Jurkat, Clone E6-1 (cell line): ENCODE results near the gene TSGA10.
"Not testable (repeated sequence)": the region's sequence is repeated elsewhere in the genome, so short reads cannot be mapped to it uniquely, and the experiment has no call there.

ENCODE experiments used
- DNase-seq: peaks from one replicate; pipeline ENCODE4 v3.0.0-alpha.2; 2011; ENCODE audit warnings: low read depth, low spot score
- H3K4me3 ChIP-seq: 2 replicates; pipeline ENCODE4 v1.5.1; 2011; ENCODE audit warnings: mild to moderate bottlenecking, low read length, control low read depth, moderate library complexity

Gene TSGA10

GRCh38 chr2:99156891-99157290, 2.1 kb upstream of the TSGA10 start:
- DNase-seq = no peak

GRCh38 chr2:99153921-99154604, 679 bp downstream of the TSGA10 start:
- DNase-seq = no peak
- H3K4me3 ChIP-seq = peak overlapping the region; percentile 89

More at GRCh38 chr2:99156891-99157290, 2.1 kb upstream of the TSGA10 start:
- H3K4me3 ChIP-seq = no peak overlapping the region

- DNase-seq = no peak
- H3K4me3 ChIP-seq = no peak overlapping the region
These were observed 2.4 kb downstream of the TSGA10 start for GRCh38 chr2:99152199-99152895.

GRCh38 chr2:99150706-99151105, 4.0 kb downstream of the TSGA10 start:
- no peak for DNase-seq
- H3K4me3 ChIP-seq = no peak overlapping the region

GRCh38 chr2:99141110-99142108, 13.3 kb downstream of the TSGA10 start, which contains the start of gene C2orf15:
TSS of gene C2orf15 (plus strand) at chr2:99141707. CDS start at chr2:99150559, 8,852 bp downstream.
- DNase-seq = peak; percentile 91
- H3K4me3 ChIP-seq = peak within 1 kb of the TSS; percentile 57

GRCh38 chr2:99140860-99141109, 14.0 kb downstream of the TSGA10 start:
- no peak for DNase-seq
- peak overlapping the region; percentile 57 for H3K4me3 ChIP-seq

- H3K4me3 ChIP-seq = peak overlapping the region; percentile 57
- DNase-seq = no peak
These were observed 14.5 kb downstream of the TSGA10 start for GRCh38 chr2:99140056-99140859.

GRCh38 chr2:99139003-99139402, 15.7 kb downstream of the TSGA10 start:
- no peak overlapping the region for H3K4me3 ChIP-seq
- no peak for DNase-seq

GRCh38 chr2:99135044-99135556, 19.6 kb downstream of the TSGA10 start:
- not testable (repeated sequence) for H3K4me3 ChIP-seq, DNase-seq

GRCh38 chr2:99127981-99128380, 26.8 kb downstream of the TSGA10 start:
- no peak overlapping the region for H3K4me3 ChIP-seq
- DNase-seq = no peak

- no peak overlapping the region for H3K4me3 ChIP-seq
- DNase-seq = no peak
These were observed 42.1 kb downstream of the TSGA10 start for GRCh38 chr2:99112617-99113016.

- DNase-seq = no peak
- no peak overlapping the region for H3K4me3 ChIP-seq
These were observed 42.8 kb downstream of the TSGA10 start for GRCh38 chr2:99111945-99112344.

GRCh38 chr2:99111236-99111635, 43.5 kb downstream of the TSGA10 start:
- H3K4me3 ChIP-seq = no peak overlapping the region
- no peak for DNase-seq

GRCh38 chr2:99106913-99107312, 47.8 kb downstream of the TSGA10 start:
- no peak for DNase-seq
- H3K4me3 ChIP-seq = no peak overlapping the region

- no peak for DNase-seq
- H3K4me3 ChIP-seq = no peak overlapping the region
These were observed 50.7 kb downstream of the TSGA10 start for GRCh38 chr2:99104006-99104405.

GRCh38 chr2:99101697-99102096, 53.0 kb downstream of the TSGA10 start:
- DNase-seq = peak; percentile 7
- H3K4me3 ChIP-seq = no peak overlapping the region

GRCh38 chr2:99096728-99097127, 58.0 kb downstream of the TSGA10 start:
- DNase-seq = no peak
- no peak overlapping the region for H3K4me3 ChIP-seq

GRCh38 chr2:99088017-99088416, 66.7 kb downstream of the TSGA10 start:
- DNase-seq = peak; percentile 60

GRCh38 chr2:99086385-99086784, 68.4 kb downstream of the TSGA10 start:
- no peak overlapping the region for H3K4me3 ChIP-seq
- no peak for DNase-seq

More at GRCh38 chr2:99088017-99088416, 66.7 kb downstream of the TSGA10 start:
- no peak overlapping the region for H3K4me3 ChIP-seq
